Left ventricle myocardium inferior (tissue), 1 donor: Measurements from ENCODE around the gene SLC44A2. TPM values are rescaled to one million over a fixed set of nuclear protein-coding genes. Genes with fewer than 3 reads are reported as not detected.

Experiments used
- DNase-seq: peaks from one replicate; pipeline ENCODE4 v3.0.0-alpha.2; 2020
- H3K27ac ChIP-seq: fragments of 200-600 bp; replicated peaks from 2 replicates; pipeline ENCODE4 v1.8.0; 2021
- H3K27me3 ChIP-seq: fragments of 200-600 bp; 2 replicates; pipeline ENCODE4 v1.8.0; 2021; ENCODE audit warnings: low read depth
- H3K36me3 ChIP-seq: fragments of 200-600 bp; 2 replicates; pipeline ENCODE4 v1.8.0; 2021
- H3K4me1 ChIP-seq: fragments of 200-600 bp; 2 replicates; pipeline ENCODE4 v1.8.0; 2021
- H3K4me3 ChIP-seq: fragments of 200-600 bp; 2 replicates; pipeline ENCODE4 v1.8.0; 2021; ENCODE audit warnings: mild to moderate bottlenecking, moderate library complexity
- H3K9me3 ChIP-seq: fragments of 200-600 bp; replicated peaks from 2 replicates; pipeline ENCODE4 v1.8.0; 2021
- CTCF ChIP-seq: fragments of 200-600 bp; IDR thresholded peaks from 2 replicates; pipeline ENCODE4 v1.8.0; 2021; ENCODE audit warnings: antibody characterized with exemption, mild to moderate bottlenecking, borderline replicate concordance
- intact Hi-C: fragments of 100-400 bp; cut with micrococcal nuclease; formaldehyde crosslinking; loops from one replicate; pipeline ENCODE4 v1.11.0; 2022
- total RNA-seq: library from RNA; stranded (reverse); fragmentation: NEBNext Ultra II Directional; extraction: Animal tissue kit (Norgen Biotek cat#: 25700); gene quantifications from one replicate; pipeline ENCODE4 v1.2.1, GENCODE V29; 2021
- donor health status: DM: no; HTN: yes; CAD: no; lungs with severe emphysema.

Gene SLC44A2
- total RNA-seq, 1 donor from 2014 or later = 74.2 TPM

- H3K9me3 ChIP-seq = no peaks in the 10 kb centered on the region
- H3K27ac ChIP-seq = no peak overlapping the region
Observed at GRCh38 chr19:10690341-10690781, 65.0 kb downstream of the SLC44A2 start.

GRCh38 chr19:10691178-10691881 is 66.0 kb downstream of the SLC44A2 start:
- intact Hi-C loops = no loop called here

More at GRCh38 chr19:10690341-10690781, 65.0 kb downstream of the SLC44A2 start:
- TF ChIP-seq CTCF = no peak
- H3K4me3 ChIP-seq = no peak overlapping the region
- no peaks in the 10 kb centered on the region for H3K27me3 ChIP-seq
- intact Hi-C loops = no loop called here
- peaks cover 64% of the 10 kb centered on the region for H3K36me3 ChIP-seq
- H3K4me1 ChIP-seq = peaks cover 32% of the 10 kb centered on the region
- no peak for DNase-seq

GRCh38 chr19:10691883-10692282 is 66.5 kb downstream of the SLC44A2 start:
- no peak overlapping the region for H3K4me3 ChIP-seq
- intact Hi-C loops = no loop called here
- no peaks in the 10 kb centered on the region for H3K9me3 ChIP-seq
- H3K27ac ChIP-seq = no peak overlapping the region
- TF ChIP-seq CTCF = no peak
- no peaks in the 10 kb centered on the region for H3K27me3 ChIP-seq
- peaks cover 58% of the 10 kb centered on the region for H3K36me3 ChIP-seq
- peaks cover 26% of the 10 kb centered on the region for H3K4me1 ChIP-seq
- DNase-seq = no peak

More at GRCh38 chr19:10691178-10691881, 66.0 kb downstream of the SLC44A2 start:
- H3K9me3 ChIP-seq = no peaks in the 10 kb centered on the region
- peaks cover 58% of the 10 kb centered on the region for H3K36me3 ChIP-seq
- no peaks in the 10 kb centered on the region for H3K27me3 ChIP-seq
- H3K4me3 ChIP-seq = no peak overlapping the region
- no peak for DNase-seq
- peaks cover 31% of the 10 kb centered on the region for H3K4me1 ChIP-seq
- TF ChIP-seq CTCF = no peak
- no peak overlapping the region for H3K27ac ChIP-seq

- peaks cover 49% of the 10 kb centered on the region for H3K36me3 ChIP-seq
Observed at GRCh38 chr19:10692673-10693264, 67.4 kb downstream of the SLC44A2 start.

More at GRCh38 chr19:10692673-10693264, 67.4 kb downstream of the SLC44A2 start:
- H3K27ac ChIP-seq = no peak overlapping the region
- peaks cover 17% of the 10 kb centered on the region for H3K4me1 ChIP-seq
- TF ChIP-seq CTCF = no peak
- no peaks in the 10 kb centered on the region for H3K27me3 ChIP-seq
- no peaks in the 10 kb centered on the region for H3K9me3 ChIP-seq
- intact Hi-C loops = no loop called here
- H3K4me3 ChIP-seq = no peak overlapping the region
- no peak for DNase-seq

Other genes with a start within 250 kb of the SLC44A2 start
- gene TYK2, start 245.0 kb upstream of the SLC44A2 start, total RNA-seq = 55.1 TPM
- 142 TPM for gene CDC37, start 222.0 kb upstream of the SLC44A2 start, total RNA-seq
- 20.0 TPM for gene PDE4A, start 205.0 kb upstream of the SLC44A2 start, total RNA-seq
- gene KEAP1, start 122.2 kb upstream of the SLC44A2 start, total RNA-seq = 74.5 TPM
- gene S1PR5, start 108.1 kb upstream of the SLC44A2 start, total RNA-seq = 0.11 TPM
- 48.7 TPM for gene ATG4D, start 81.6 kb upstream of the SLC44A2 start, total RNA-seq
- 10.2 TPM for gene KRI1, start 59.5 kb upstream of the SLC44A2 start, total RNA-seq
- 9.4 TPM for gene CDKN2D, start 56.6 kb upstream of the SLC44A2 start, total RNA-seq
- gene AP1M2, start 38.2 kb upstream of the SLC44A2 start, total RNA-seq = not detected
- 106 TPM for gene ILF3, start 28.8 kb downstream of the SLC44A2 start, total RNA-seq
- 30.5 TPM for gene QTRT1, start 75.9 kb downstream of the SLC44A2 start, total RNA-seq
- gene DNM2, start 92.5 kb downstream of the SLC44A2 start, total RNA-seq = 156 TPM
- 32.9 TPM for gene TMED1, start 210.7 kb downstream of the SLC44A2 start, total RNA-seq
- 0.47 TPM for gene C19orf38, start 222.9 kb downstream of the SLC44A2 start, total RNA-seq
- gene CARM1, start 246.0 kb downstream of the SLC44A2 start, total RNA-seq = 27.2 TPM